HepG2 (cell line): ENCODE data around the gene SLC17A9. TPM values are rescaled to one million over a fixed set of nuclear protein-coding genes. Genes with fewer than 3 reads are reported as not detected.

Experiments
- CBX1 ChIP-seq: IDR thresholded peaks from one replicate; pipeline ENCODE4 v1.6.1; 2016; ENCODE audit warnings: antibody characterized with exemption, low read depth
- CBX2 ChIP-seq, 2 experiments: fragments of 200-600 bp in 1 of 2; sonication (generic); formaldehyde crosslinking in 1 of 2; IDR thresholded peaks; 2 replicates each; pipeline versions ENCODE4 v1.7.0 to v1.8.1; 2018 to 2022; ENCODE audit warnings: low read depth in 2 of 2, low read length in 1 of 2, mild to moderate bottlenecking in 1 of 2, missing genetic modification reagents in 1 of 2
- KLF15 ChIP-seq: sonication (generic); formaldehyde crosslinking; IDR thresholded peaks from 2 replicates; pipeline ENCODE4 v1.8.1; 2023; ENCODE audit warnings: borderline replicate concordance, mild to moderate bottlenecking, inconsistent platforms, missing genetic modification reagents, mixed read lengths
- MIER3 ChIP-seq: IDR thresholded peaks from 2 replicates; pipeline ENCODE4 v1.6.1; 2016; ENCODE audit warnings: missing compliant biosample characterization, borderline replicate concordance
- PRMT3 ChIP-seq: sonication (generic); formaldehyde crosslinking; IDR thresholded peaks from 2 replicates; pipeline ENCODE4 v1.8.1; 2022; ENCODE audit warnings: low read depth, mild to moderate bottlenecking, moderate library complexity, missing genetic modification reagents, borderline replicate concordance
- RARA ChIP-seq: IDR thresholded peaks from 2 replicates; pipeline ENCODE4 v1.6.1; 2016; ENCODE audit warnings: missing genetic modification reagents, missing compliant biosample characterization
- RFXAP ChIP-seq: sonication (generic); formaldehyde crosslinking; IDR thresholded peaks from 2 replicates; pipeline ENCODE4 v1.4.0; 2020; ENCODE audit warnings: missing genetic modification reagents, borderline replicate concordance
- ZFP36L1 ChIP-seq: sonication (generic); formaldehyde crosslinking; IDR thresholded peaks from 2 replicates; pipeline ENCODE4 v1.8.0; 2022; ENCODE audit warnings: mild to moderate bottlenecking, missing genetic modification reagents, moderate library complexity
- ZNF282 ChIP-seq: fragments of 450-650 bp; IDR thresholded peaks from 2 replicates; pipeline ENCODE4 v1.6.1; 2018; ENCODE audit not compliant: partially characterized antibody
- ZNF34 ChIP-seq: sonication (generic); formaldehyde crosslinking; IDR thresholded peaks from 2 replicates; pipeline ENCODE4 v1.4.0; 2020; ENCODE audit warnings: mild to moderate bottlenecking, missing genetic modification reagents, borderline replicate concordance
- ZNF776 ChIP-seq: sonication (generic); formaldehyde crosslinking; IDR thresholded peaks from 2 replicates; pipeline ENCODE4 v1.4.0; 2020; ENCODE audit warnings: mild to moderate bottlenecking, missing genetic modification reagents
- polyA plus RNA-seq, 8 experiments: library from polyadenylated mRNA; depleted of rRNA in 3 of 8; stranded (reverse) in 7 of 8; unstranded in 1 of 8; fragments of >200 nt; fragmentation: Illumina TruSeq in 4 of 8; extraction: Trizol in 4 of 8; gene quantifications; 2 replicates each; pipeline versions ENCODE4 v1.2.1 to v1.2.3, GENCODE V29; 2011 to 2016; ENCODE audit warnings: low read depth in 4 of 8, missing spikeins in 1 of 8, mixed read lengths in 1 of 8; ENCODE audit not compliant: insufficient read depth in 1 of 8
- total RNA-seq, 5 experiments: library from RNA; depleted of rRNA; stranded (reverse); fragments of >200 nt; fragmentation: Illumina TruSeq; extraction: Trizol; gene quantifications; 2 replicates each; pipeline ENCODE4 v1.2.3, GENCODE V29; 2016; ENCODE audit warnings: low read depth in 1 of 5
- TF ChIP-seq, protein P1 (sequence below): sonication (generic); formaldehyde crosslinking; IDR thresholded peaks from 2 replicates; pipeline ENCODE4 v1.9.0; 2021; ENCODE audit warnings: missing genetic modification reagents, mild to moderate bottlenecking, borderline replicate concordance
- TF ChIP-seq, protein P2 (sequence below): sonication (generic); formaldehyde crosslinking; IDR thresholded peaks from 2 replicates; pipeline ENCODE4 v1.8.1; 2023; ENCODE audit warnings: mild to moderate bottlenecking, missing genetic modification reagents
- TF ChIP-seq, protein P3 (sequence below): sonication (generic); formaldehyde crosslinking; IDR thresholded peaks from 2 replicates; pipeline ENCODE4 v1.4.0; 2020; ENCODE audit warnings: missing genetic modification reagents, borderline replicate concordance
- TF ChIP-seq, protein P4 (sequence below): sonication (generic); formaldehyde crosslinking; IDR thresholded peaks from 2 replicates; pipeline ENCODE4 v1.4.0; 2020; ENCODE audit warnings: missing genetic modification reagents
- TF ChIP-seq, protein P5 (sequence below): sonication (generic); formaldehyde crosslinking; IDR thresholded peaks from 2 replicates; pipeline ENCODE4 v1.8.0; 2022; ENCODE audit warnings: missing genetic modification reagents, low read depth, mild to moderate bottlenecking, borderline replicate concordance
- TF ChIP-seq, protein P6 (sequence below): sonication (generic); formaldehyde crosslinking; IDR thresholded peaks from 2 replicates; pipeline ENCODE4 v1.8.1; 2023; ENCODE audit warnings: mild to moderate bottlenecking, missing genetic modification reagents

The SLC17A9 gene
- total and polyA plus RNA-seq, 2 of the 13 experiments (the other 11 are each of a cell fraction or from before 2014, with no cell fraction given), result 110 to 191 TPM

DNA sequence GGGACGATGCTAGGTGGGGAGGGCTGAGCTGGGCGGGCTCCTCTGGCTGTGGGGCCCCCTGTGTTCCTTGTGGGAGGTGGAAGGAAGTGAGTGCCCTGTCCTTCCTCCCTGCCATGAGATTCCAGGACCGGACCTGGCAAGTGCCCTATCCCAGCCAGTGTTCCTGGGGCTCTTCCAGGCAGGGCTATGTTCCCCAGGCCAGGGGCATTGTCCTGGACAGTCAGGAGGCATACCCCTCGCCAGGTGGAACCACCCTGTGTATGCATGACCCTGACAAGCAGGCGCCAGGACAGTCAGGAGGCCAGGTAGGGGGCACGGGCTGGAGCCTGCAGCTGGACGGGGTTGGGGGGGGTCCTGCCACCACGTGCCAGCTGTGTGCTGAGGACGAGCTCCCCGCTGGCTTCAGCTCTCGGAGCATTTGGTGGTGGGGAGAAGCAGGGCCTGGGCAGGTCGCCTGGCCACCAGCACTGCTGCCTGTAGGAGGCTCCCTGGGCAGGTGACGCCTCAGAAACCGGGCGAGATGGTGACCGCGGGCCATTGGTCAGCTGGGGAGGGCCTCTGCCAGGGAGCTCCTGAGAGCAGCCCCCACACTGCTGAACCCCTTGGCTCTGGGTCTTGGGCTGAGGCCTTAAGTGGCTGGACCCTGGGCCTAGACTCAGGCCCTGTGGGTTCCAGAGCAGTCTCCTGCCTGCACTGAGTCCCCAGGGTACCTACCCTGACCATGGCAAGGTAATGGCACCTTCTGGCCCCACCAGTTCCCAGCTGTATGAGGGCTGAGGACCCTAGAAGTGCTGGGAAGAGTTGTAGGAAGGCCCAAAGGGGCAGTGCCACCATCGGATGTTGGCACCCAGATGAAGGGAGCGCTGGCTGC is 694 bp downstream of the SLC17A9 start (continued):
- TF ChIP-seq, protein P1, sequence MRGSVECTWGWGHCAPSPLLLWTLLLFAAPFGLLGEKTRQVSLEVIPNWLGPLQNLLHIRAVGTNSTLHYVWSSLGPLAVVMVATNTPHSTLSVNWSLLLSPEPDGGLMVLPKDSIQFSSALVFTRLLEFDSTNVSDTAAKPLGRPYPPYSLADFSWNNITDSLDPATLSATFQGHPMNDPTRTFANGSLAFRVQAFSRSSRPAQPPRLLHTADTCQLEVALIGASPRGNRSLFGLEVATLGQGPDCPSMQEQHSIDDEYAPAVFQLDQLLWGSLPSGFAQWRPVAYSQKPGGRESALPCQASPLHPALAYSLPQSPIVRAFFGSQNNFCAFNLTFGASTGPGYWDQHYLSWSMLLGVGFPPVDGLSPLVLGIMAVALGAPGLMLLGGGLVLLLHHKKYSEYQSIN (CRISPR knock-in tag), result no peak
- peak; percentile 99 for TF ChIP-seq ZNF776 (CRISPR knock-in tag)
- 0 out of 2 replicates have a peak, but pooled peaks have one; percentile 7 for TF ChIP-seq RARA (CRISPR knock-in tag)
- no peak for TF ChIP-seq ZNF282
- TF ChIP-seq ZNF34 (CRISPR knock-in tag), result peak; percentile 5; the same call in 1 of the 2 replicates
- TF ChIP-seq, protein P2, sequence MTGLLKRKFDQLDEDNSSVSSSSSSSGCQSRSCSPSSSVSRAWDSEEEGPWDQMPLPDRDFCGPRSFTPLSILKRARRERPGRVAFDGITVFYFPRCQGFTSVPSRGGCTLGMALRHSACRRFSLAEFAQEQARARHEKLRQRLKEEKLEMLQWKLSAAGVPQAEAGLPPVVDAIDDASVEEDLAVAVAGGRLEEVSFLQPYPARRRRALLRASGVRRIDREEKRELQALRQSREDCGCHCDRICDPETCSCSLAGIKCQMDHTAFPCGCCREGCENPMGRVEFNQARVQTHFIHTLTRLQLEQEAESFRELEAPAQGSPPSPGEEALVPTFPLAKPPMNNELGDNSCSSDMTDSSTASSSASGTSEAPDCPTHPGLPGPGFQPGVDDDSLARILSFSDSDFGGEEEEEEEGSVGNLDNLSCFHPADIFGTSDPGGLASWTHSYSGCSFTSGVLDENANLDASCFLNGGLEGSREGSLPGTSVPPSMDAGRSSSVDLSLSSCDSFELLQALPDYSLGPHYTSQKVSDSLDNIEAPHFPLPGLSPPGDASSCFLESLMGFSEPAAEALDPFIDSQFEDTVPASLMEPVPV (CRISPR knock-in tag), result peak; percentile 56; the same call in 1 of the 2 replicates
- TF ChIP-seq, protein P3, sequence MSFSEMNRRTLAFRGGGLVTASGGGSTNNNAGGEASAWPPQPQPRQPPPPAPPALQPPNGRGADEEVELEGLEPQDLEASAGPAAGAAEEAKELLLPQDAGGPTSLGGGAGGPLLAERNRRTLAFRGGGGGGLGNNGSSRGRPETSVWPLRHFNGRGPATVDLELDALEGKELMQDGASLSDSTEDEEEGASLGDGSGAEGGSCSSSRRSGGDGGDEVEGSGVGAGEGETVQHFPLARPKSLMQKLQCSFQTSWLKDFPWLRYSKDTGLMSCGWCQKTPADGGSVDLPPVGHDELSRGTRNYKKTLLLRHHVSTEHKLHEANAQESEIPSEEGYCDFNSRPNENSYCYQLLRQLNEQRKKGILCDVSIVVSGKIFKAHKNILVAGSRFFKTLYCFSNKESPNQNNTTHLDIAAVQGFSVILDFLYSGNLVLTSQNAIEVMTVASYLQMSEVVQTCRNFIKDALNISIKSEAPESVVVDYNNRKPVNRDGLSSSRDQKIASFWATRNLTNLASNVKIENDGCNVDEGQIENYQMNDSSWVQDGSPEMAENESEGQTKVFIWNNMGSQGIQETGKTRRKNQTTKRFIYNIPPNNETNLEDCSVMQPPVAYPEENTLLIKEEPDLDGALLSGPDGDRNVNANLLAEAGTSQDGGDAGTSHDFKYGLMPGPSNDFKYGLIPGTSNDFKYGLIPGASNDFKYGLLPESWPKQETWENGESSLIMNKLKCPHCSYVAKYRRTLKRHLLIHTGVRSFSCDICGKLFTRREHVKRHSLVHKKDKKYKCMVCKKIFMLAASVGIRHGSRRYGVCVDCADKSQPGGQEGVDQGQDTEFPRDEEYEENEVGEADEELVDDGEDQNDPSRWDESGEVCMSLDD (CRISPR knock-in tag), result peak; percentile 64
- TF ChIP-seq CBX1, result no peak
- TF ChIP-seq, protein P4, sequence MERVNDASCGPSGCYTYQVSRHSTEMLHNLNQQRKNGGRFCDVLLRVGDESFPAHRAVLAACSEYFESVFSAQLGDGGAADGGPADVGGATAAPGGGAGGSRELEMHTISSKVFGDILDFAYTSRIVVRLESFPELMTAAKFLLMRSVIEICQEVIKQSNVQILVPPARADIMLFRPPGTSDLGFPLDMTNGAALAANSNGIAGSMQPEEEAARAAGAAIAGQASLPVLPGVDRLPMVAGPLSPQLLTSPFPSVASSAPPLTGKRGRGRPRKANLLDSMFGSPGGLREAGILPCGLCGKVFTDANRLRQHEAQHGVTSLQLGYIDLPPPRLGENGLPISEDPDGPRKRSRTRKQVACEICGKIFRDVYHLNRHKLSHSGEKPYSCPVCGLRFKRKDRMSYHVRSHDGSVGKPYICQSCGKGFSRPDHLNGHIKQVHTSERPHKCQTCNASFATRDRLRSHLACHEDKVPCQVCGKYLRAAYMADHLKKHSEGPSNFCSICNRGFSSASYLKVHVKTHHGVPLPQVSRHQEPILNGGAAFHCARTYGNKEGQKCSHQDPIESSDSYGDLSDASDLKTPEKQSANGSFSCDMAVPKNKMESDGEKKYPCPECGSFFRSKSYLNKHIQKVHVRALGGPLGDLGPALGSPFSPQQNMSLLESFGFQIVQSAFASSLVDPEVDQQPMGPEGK (CRISPR knock-in tag), result peak; percentile 25; the same call in 1 of the 2 replicates
- TF ChIP-seq RFXAP, result 0 out of 2 replicates have a peak, but pooled peaks have one; percentile 11
- TF ChIP-seq MIER3 (CRISPR knock-in tag), result no peak
- no peak for TF ChIP-seq PRMT3 (CRISPR knock-in tag)
- TF ChIP-seq CBX2 (IDR thresholded peaks at IDR 0.05; ENCODE audit: low read depth, low read length), result no peak
- TF ChIP-seq CBX2 (CRISPR knock-in tag; IDR thresholded peaks at IDR 0.05; ENCODE audit: low read depth), result peak; percentile 71; the same call in 1 of the 2 replicates
- TF ChIP-seq ZFP36L1 (CRISPR knock-in tag), result no peak
- TF ChIP-seq, protein P5, sequence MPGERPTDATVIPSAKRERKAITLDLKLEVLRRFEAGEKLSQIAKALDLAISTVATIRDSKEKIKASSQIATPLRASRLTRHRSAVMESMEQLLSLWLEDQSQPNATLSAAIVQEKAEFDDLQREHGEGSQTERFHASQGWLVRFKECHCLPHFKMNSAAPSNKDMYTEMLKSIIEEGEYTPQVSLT (CRISPR knock-in tag), result no peak
- peak; percentile 81; the same call in 1 of the 2 replicates for TF ChIP-seq KLF15 (CRISPR knock-in tag)
- TF ChIP-seq, protein P6, sequence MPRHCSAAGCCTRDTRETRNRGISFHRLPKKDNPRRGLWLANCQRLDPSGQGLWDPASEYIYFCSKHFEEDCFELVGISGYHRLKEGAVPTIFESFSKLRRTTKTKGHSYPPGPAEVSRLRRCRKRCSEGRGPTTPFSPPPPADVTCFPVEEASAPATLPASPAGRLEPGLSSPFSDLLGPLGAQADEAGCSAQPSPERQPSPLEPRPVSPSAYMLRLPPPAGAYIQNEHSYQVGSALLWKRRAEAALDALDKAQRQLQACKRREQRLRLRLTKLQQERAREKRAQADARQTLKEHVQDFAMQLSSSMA (CRISPR knock-in tag), result no peak
